Upper lobe of left lung (tissue), 4 donors: ENCODE results near the gene AFG3L2.

Experiments used
- POLR2A ChIP-seq, 4 donors: fragments of 450-650 bp; IDR thresholded peaks; one replicate each; pipeline ENCODE4 v1.5.1; 2016 to 2017; ENCODE audit warnings: antibody characterized with exemption in 4 of 4, mild to moderate bottlenecking in 2 of 4
- TF ChIP-seq, protein P1 (sequence below), 6 experiments: fragments of 450-650 bp in 4 of 6; fragments of 200-600 bp in 2 of 6; sonication (generic) in 2 of 6; IDR thresholded peaks; one replicate each; pipeline ENCODE4 v1.5.1; 2016 to 2019; ENCODE audit warnings: antibody characterized with exemption in 6 of 6

DNA sequence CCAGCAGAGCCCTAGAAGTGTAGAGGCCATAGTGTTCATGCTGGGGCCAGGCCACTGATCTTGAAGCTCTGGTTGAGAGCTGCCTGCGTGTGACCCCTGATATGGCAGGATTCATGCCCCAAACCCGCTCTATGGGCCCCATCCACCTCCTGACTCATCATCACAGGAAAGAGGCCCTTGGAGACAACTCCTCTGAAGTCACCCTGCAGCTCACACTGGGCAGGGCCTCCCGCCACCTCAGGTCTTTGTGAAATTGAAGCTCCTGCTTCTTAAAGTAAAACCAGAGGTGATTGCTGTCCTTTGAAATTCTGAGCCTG, 81.0 kb downstream of the AFG3L2 start:
- TF ChIP-seq, protein P1, sequence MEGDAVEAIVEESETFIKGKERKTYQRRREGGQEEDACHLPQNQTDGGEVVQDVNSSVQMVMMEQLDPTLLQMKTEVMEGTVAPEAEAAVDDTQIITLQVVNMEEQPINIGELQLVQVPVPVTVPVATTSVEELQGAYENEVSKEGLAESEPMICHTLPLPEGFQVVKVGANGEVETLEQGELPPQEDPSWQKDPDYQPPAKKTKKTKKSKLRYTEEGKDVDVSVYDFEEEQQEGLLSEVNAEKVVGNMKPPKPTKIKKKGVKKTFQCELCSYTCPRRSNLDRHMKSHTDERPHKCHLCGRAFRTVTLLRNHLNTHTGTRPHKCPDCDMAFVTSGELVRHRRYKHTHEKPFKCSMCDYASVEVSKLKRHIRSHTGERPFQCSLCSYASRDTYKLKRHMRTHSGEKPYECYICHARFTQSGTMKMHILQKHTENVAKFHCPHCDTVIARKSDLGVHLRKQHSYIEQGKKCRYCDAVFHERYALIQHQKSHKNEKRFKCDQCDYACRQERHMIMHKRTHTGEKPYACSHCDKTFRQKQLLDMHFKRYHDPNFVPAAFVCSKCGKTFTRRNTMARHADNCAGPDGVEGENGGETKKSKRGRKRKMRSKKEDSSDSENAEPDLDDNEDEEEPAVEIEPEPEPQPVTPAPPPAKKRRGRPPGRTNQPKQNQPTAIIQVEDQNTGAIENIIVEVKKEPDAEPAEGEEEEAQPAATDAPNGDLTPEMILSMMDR (IDR thresholded peaks at IDR 0.05), result no peak
- TF ChIP-seq POLR2A (IDR thresholded peaks at IDR 0.05), result no peak
